Measurements from ENCODE around the gene PAOX. TPM values are rescaled to one million over a fixed set of nuclear protein-coding genes. Genes with fewer than 3 reads are reported as not detected.

The PAOX gene
- total RNA-seq, 4 donors from 2014 or later, result 3.5 to 11.0 (median 9.9) TPM

GRCh38 chr10:133401981-133402725 is 23.1 kb downstream of the PAOX start:
- peaks cover 12 to 26% of the 10 kb centered on the region in 2 donors for H3K36me3 ChIP-seq
- TF ChIP-seq POLR2A (IDR thresholded peaks at IDR 0.05), result no peak
- TF ChIP-seq CTCF (IDR thresholded peaks at IDR 0.05), result no peak
- DNase-seq, result no peak
- H3K4me3 ChIP-seq (replicated peaks in 1 of 3), result no peak overlapping the region
- no peaks in the 10 kb centered on the region for H3K9me3 ChIP-seq
- H3K4me1 ChIP-seq, result no peaks in the 10 kb centered on the region
- 95 to 99% methylated on average over 11 to 13 of the region's 21 CpGs for WGBS, 2 donors
- no peak overlapping the region for H3K27ac ChIP-seq
- H3K27me3 ChIP-seq, result no peaks in the 10 kb centered on the region
- intact Hi-C loops (cut with DNase I), result no loop called here

- H3K9me3 ChIP-seq, result no peaks in the 10 kb centered on the region
- H3K36me3 ChIP-seq, result peaks cover 12 to 23% of the 10 kb centered on the region in 2 donors
- H3K4me1 ChIP-seq, result no peaks in the 10 kb centered on the region
- no peaks in the 10 kb centered on the region for H3K27me3 ChIP-seq
- WGBS, 2 donors, result 85 to 86% methylated on average over 16 of the region's 16 CpGs
- H3K4me3 ChIP-seq (replicated peaks in 1 of 3), result no peak overlapping the region
- DNase-seq, result no peak
- intact Hi-C loops (cut with DNase I), result no loop called here
- H3K27ac ChIP-seq, result no peak overlapping the region
- TF ChIP-seq CTCF (IDR thresholded peaks at IDR 0.05), result no peak
Measured at GRCh38 chr10:133403359-133403758, 24.3 kb downstream of the PAOX start.

- intact Hi-C loops (cut with DNase I), result no loop called here
- no peak for DNase-seq
- no peaks in the 10 kb centered on the region for H3K9me3 ChIP-seq
- H3K4me3 ChIP-seq (replicated peaks in 1 of 3), result no peak overlapping the region
- H3K4me1 ChIP-seq, result no peaks in the 10 kb centered on the region
- WGBS, 2 donors, result 93 to 95% methylated on average over 5 of the region's 5 CpGs
- no peak for TF ChIP-seq POLR2A (IDR thresholded peaks at IDR 0.05)
- TF ChIP-seq CTCF (IDR thresholded peaks at IDR 0.05), result no peak
- H3K36me3 ChIP-seq, result peaks cover 12 to 21% of the 10 kb centered on the region in 2 donors
- H3K27ac ChIP-seq, result no peak overlapping the region
- no peaks in the 10 kb centered on the region for H3K27me3 ChIP-seq
Measured at GRCh38 chr10:133403784-133404183, 24.7 kb downstream of the PAOX start.

- 71 to 77% methylated on average over 2 of the region's 2 CpGs for WGBS, 2 donors
- Histone ChIP-seq H3K4me1 (no peaks in the 10 kb centered on the region), H3K4me3 (replicated peaks in 1 of 3) (no peak overlapping the region), H3K27ac (no peak overlapping the region), H3K27me3 (no peaks in the 10 kb centered on the region), H3K36me3 (peaks cover 12 to 20% of the 10 kb centered on the region in 2 donors), H3K9me3 (no peaks in the 10 kb centered on the region)
- DNase-seq, result no peak
- no peak for TF ChIP-seq CTCF (IDR thresholded peaks at IDR 0.05)
- TF ChIP-seq POLR2A (IDR thresholded peaks at IDR 0.05), result no peak
- intact Hi-C loops (cut with DNase I), result no loop called here
Measured at GRCh38 chr10:133405272-133405671, 26.2 kb downstream of the PAOX start.

- H3K4me1 ChIP-seq, result no peaks in the 10 kb centered on the region
- peaks cover 12 to 26% of the 10 kb centered on the region in 2 donors for H3K36me3 ChIP-seq
Measured at GRCh38 chr10:133405844-133406527, 26.9 kb downstream of the PAOX start.

More at GRCh38 chr10:133405844-133406527, 26.9 kb downstream of the PAOX start:
- no peak for DNase-seq
- TF ChIP-seq CTCF (IDR thresholded peaks at IDR 0.05) (no peak), POLR2A (IDR thresholded peaks at IDR 0.05) (no peak)
- 95 to 98% methylated on average over 8 of the region's 8 CpGs for WGBS, 2 donors
- Histone ChIP-seq H3K9me3 (no peaks in the 10 kb centered on the region), H3K4me3 (replicated peaks in 1 of 3) (no peak overlapping the region), H3K27ac (no peak overlapping the region), H3K27me3 (no peaks in the 10 kb centered on the region)
- intact Hi-C loops (cut with DNase I), result no loop called here

Data from thyroid gland (tissue), 4 donors.